ENCODE results near the gene SOS2.
A peak's percentile ranks its signal among the peaks of the same experiment; 100 is the strongest.
"Not testable (repeated sequence)": the region's sequence is repeated elsewhere in the genome, so short reads cannot be mapped to it uniquely, and the experiment has no call there.

Gene SOS2

DNA sequence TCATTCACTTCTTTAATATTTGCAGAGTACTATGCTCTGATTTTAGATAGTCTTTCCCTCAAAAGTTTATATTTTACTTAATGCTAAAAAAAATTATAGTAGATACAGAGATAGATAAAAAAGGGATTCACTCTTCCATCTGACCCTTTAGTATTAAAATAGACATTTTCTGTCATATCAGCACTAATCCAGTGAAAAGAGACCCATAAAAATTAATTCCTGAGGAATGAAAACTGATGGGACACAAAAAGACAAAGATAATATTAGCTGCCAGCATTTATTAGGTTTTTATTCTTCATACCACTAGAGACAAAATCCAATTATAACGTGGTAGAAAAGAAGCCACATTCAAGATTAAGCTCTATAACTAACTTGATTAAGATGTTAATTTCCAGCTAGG, 45.3 kb downstream of the SOS2 start:
- 100% methylated on average over 1 of the region's 1 CpG for WGBS

DNA sequence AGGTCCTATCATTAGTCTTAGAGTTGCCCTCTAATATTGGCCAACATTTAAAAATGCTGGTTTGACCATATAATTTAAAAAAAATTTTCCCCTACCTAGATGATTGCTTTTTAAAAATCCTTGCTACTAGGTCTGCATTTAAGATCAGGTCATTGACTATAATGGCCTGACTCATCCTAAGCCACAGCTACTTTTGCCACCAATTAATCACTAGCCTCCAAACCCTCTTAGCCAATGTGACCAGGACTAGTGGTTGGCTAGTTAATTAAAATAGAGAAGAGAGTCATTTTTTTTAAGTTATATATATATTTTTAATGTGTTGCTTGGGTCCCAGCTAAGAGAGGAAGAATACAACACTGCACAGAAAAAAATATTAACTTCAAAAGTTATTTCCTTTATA, 57.5 kb downstream of the SOS2 start:
- Histone ChIP-seq H3K23ac (ENCODE audit: low read length in 2 of 2) (no peak overlapping the region), H3K4me3 (ENCODE audit: insufficient read depth in 1 of 2, low read depth in 1 of 2, low read length in 2 of 2) (no peak overlapping the region), H2AFZ (ENCODE audit: low read depth, low read length) (no peak overlapping the region), H4K91ac (ENCODE audit: low read length) (no peak overlapping the region), H2BK15ac (ENCODE audit: low read depth, poor library complexity, severe bottlenecking) (no peak overlapping the region), H3K27ac (ENCODE audit: low read length, poor library complexity, severe bottlenecking) (no peak overlapping the region), H3K36me3 (ENCODE audit: control insufficient read depth in 1 of 2, insufficient read depth in 2 of 2, low read depth in 1 of 2, low read length in 2 of 2) (peaks cover 7 to 39% of the 10 kb centered on the region in 2 experiments), H2BK120ac (ENCODE audit: low read depth, low read length) (no peak overlapping the region), H3K4ac (ENCODE audit: low read depth in 1 of 2, low read length in 2 of 2) (no peak overlapping the region), H3K79me1 (replicated peaks; ENCODE audit: low read length, poor library complexity, severe bottlenecking) (no peaks in the 10 kb centered on the region), H2AK5ac (ENCODE audit: low read length, severe bottlenecking) (no peak overlapping the region), H2BK12ac (ENCODE audit: low read length in 2 of 2) (no peak overlapping the region), H3K14ac (ENCODE audit: low read length in 2 of 2) (no peak overlapping the region), H4K8ac (ENCODE audit: low read length) (no peak overlapping the region), H3K9ac (ENCODE audit: low read length) (no peak overlapping the region), H2BK5ac (ENCODE audit: low read depth, low read length, poor library complexity, severe bottlenecking) (no peak overlapping the region), H3K4me1 (ENCODE audit: control insufficient read depth, insufficient read depth, low read depth, low read length) (no peaks in the 10 kb centered on the region), H3K4me2 (ENCODE audit: low read length, poor library complexity, severe bottlenecking) (no peak overlapping the region), H3K18ac (ENCODE audit: low read depth in 1 of 2, low read length in 2 of 2) (no peak overlapping the region), H3K9me3 (ENCODE audit: control insufficient read depth, low read length) (no peaks in the 10 kb centered on the region), H3K27me3 (ENCODE audit: control insufficient read depth in 1 of 2, insufficient read depth in 1 of 2, low read length in 2 of 2) (no peaks in the 10 kb centered on the region)
- DNase-seq = peak; percentile 10

More for the DNA sequence above, 45.3 kb downstream of the SOS2 start:
- Histone ChIP-seq H3K18ac (ENCODE audit: low read depth in 1 of 2, low read length in 2 of 2) (no peak overlapping the region), H4K8ac (ENCODE audit: low read length) (no peak overlapping the region), H3K79me1 (replicated peaks; ENCODE audit: low read length, poor library complexity, severe bottlenecking) (peaks cover 13% of the 10 kb centered on the region), H2AFZ (ENCODE audit: low read depth, low read length) (no peak overlapping the region), H2AK5ac (ENCODE audit: low read length, severe bottlenecking) (no peak overlapping the region), H3K4me2 (ENCODE audit: low read length, poor library complexity, severe bottlenecking) (no peak overlapping the region), H3K9ac (ENCODE audit: low read length) (no peak overlapping the region), H3K4me1 (ENCODE audit: control insufficient read depth, insufficient read depth, low read depth, low read length) (no peaks in the 10 kb centered on the region), H4K91ac (ENCODE audit: low read length) (no peak overlapping the region), H3K4ac (ENCODE audit: low read depth in 1 of 2, low read length in 2 of 2) (no peak overlapping the region), H2BK5ac (ENCODE audit: low read depth, low read length, poor library complexity, severe bottlenecking) (no peak overlapping the region), H2BK15ac (ENCODE audit: low read depth, poor library complexity, severe bottlenecking) (no peak overlapping the region), H3K14ac (ENCODE audit: low read length in 2 of 2) (no peak overlapping the region), H3K27ac (ENCODE audit: low read length, poor library complexity, severe bottlenecking) (no peak overlapping the region), H3K27me3 (ENCODE audit: control insufficient read depth in 1 of 2, insufficient read depth in 1 of 2, low read length in 2 of 2) (no peaks in the 10 kb centered on the region), H2BK120ac (ENCODE audit: low read depth, low read length) (no peak overlapping the region), H3K4me3 (ENCODE audit: insufficient read depth in 1 of 2, low read depth in 1 of 2, low read length in 2 of 2) (no peak overlapping the region), H3K36me3 (ENCODE audit: control insufficient read depth in 1 of 2, insufficient read depth in 2 of 2, low read depth in 1 of 2, low read length in 2 of 2) (peaks cover 12 to 64% of the 10 kb centered on the region in 2 experiments), H3K9me3 (ENCODE audit: control insufficient read depth, low read length) (no peaks in the 10 kb centered on the region), H2BK12ac (ENCODE audit: low read length in 2 of 2) (no peak overlapping the region), H3K23ac (ENCODE audit: low read length in 2 of 2) (no peak overlapping the region)
- DNase-seq = no peak

DNA sequence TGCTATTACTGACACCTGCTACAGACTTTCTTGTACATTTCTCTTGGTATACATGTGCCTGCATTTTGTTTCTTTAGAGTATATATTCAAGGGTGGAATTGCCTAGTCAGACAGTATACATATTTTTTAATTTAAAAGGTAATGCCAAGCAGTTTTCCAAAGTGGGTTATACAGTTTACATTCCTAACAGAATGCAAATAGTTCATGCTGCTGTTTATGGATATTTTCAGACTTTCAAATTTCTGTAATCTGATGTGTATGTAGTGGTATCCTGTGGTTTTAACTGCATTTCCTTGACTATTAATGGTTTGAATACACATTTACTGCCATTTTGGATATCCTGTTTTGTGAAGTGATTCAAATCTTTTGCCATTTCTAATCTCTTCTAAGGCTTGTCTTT, 59.5 kb downstream of the SOS2 start:
- Histone ChIP-seq H3K36me3 (ENCODE audit: control insufficient read depth in 1 of 2, insufficient read depth in 2 of 2, low read depth in 1 of 2, low read length in 2 of 2) (peaks cover 5 to 22% of the 10 kb centered on the region in 2 experiments), H2BK5ac (ENCODE audit: low read depth, low read length, poor library complexity, severe bottlenecking) (no peak overlapping the region), H2AFZ (ENCODE audit: low read depth, low read length) (no peak overlapping the region), H3K23ac (ENCODE audit: low read length in 2 of 2) (no peak overlapping the region), H3K9me3 (ENCODE audit: control insufficient read depth, low read length) (no peaks in the 10 kb centered on the region), H2AK5ac (ENCODE audit: low read length, severe bottlenecking) (no peak overlapping the region), H3K27ac (ENCODE audit: low read length, poor library complexity, severe bottlenecking) (no peak overlapping the region), H3K27me3 (ENCODE audit: control insufficient read depth in 1 of 2, insufficient read depth in 1 of 2, low read length in 2 of 2) (no peaks in the 10 kb centered on the region), H2BK15ac (ENCODE audit: low read depth, poor library complexity, severe bottlenecking) (no peak overlapping the region), H2BK12ac (ENCODE audit: low read length in 2 of 2) (no peak overlapping the region), H3K18ac (ENCODE audit: low read depth in 1 of 2, low read length in 2 of 2) (no peak overlapping the region), H2BK120ac (ENCODE audit: low read depth, low read length) (no peak overlapping the region), H3K4me3 (ENCODE audit: insufficient read depth in 1 of 2, low read depth in 1 of 2, low read length in 2 of 2) (no peak overlapping the region), H3K4me1 (ENCODE audit: control insufficient read depth, insufficient read depth, low read depth, low read length) (no peaks in the 10 kb centered on the region), H3K14ac (ENCODE audit: low read length in 2 of 2) (no peak overlapping the region), H3K9ac (ENCODE audit: low read length) (no peak overlapping the region), H3K4me2 (ENCODE audit: low read length, poor library complexity, severe bottlenecking) (no peak overlapping the region), H4K91ac (ENCODE audit: low read length) (no peak overlapping the region), H3K4ac (ENCODE audit: low read depth in 1 of 2, low read length in 2 of 2) (no peak overlapping the region), H3K79me1 (replicated peaks; ENCODE audit: low read length, poor library complexity, severe bottlenecking) (peaks cover 1% of the 10 kb centered on the region), H4K8ac (ENCODE audit: low read length) (no peak overlapping the region)
- DNase-seq = no peak

DNA sequence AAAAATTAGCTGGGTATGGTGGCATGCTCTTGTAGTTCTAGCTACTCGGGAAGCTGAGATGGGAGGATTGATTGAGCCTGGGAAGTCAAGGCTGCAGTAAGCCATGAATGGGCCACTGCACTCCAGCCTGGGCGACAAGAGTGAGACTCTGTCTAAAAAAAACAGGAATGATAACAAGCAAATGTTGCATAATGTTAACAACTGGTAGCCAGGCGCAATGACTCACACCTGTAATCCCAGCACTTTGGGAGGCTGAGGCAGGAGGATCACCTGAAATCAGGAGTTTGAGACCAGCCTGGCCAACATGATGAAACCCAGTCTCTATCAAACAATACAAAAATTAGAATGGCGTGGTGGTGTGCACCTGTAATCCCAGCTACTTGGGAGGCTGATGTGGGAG, 64.0 kb downstream of the SOS2 start:
- not testable (repeated sequence) for DNase-seq; H3K79me1 ChIP-seq (replicated peaks; ENCODE audit: low read length, poor library complexity, severe bottlenecking)
- 92% methylated on average over 4 of the region's 4 CpGs for WGBS

More for the DNA sequence above, 64.0 kb downstream of the SOS2 start:
- H2BK12ac ChIP-seq (ENCODE audit: low read length in 2 of 2); H3K4me2 ChIP-seq (ENCODE audit: low read length, poor library complexity, severe bottlenecking); H3K36me3 ChIP-seq (ENCODE audit: control insufficient read depth in 1 of 2, insufficient read depth in 2 of 2, low read depth in 1 of 2, low read length in 2 of 2); H2AK5ac ChIP-seq (ENCODE audit: low read length, severe bottlenecking); H3K9ac ChIP-seq (ENCODE audit: low read length); H2AFZ ChIP-seq (ENCODE audit: low read depth, low read length); H2BK15ac ChIP-seq (ENCODE audit: low read depth, poor library complexity, severe bottlenecking); H3K27me3 ChIP-seq (ENCODE audit: control insufficient read depth in 1 of 2, insufficient read depth in 1 of 2, low read length in 2 of 2); H3K4me3 ChIP-seq (ENCODE audit: insufficient read depth in 1 of 2, low read depth in 1 of 2, low read length in 2 of 2); H4K91ac ChIP-seq (ENCODE audit: low read length); H3K27ac ChIP-seq (ENCODE audit: low read length, poor library complexity, severe bottlenecking); H3K18ac ChIP-seq (ENCODE audit: low read depth in 1 of 2, low read length in 2 of 2); H3K23ac ChIP-seq (ENCODE audit: low read length in 2 of 2); H2BK120ac ChIP-seq (ENCODE audit: low read depth, low read length); H3K9me3 ChIP-seq (ENCODE audit: control insufficient read depth, low read length); H3K14ac ChIP-seq (ENCODE audit: low read length in 2 of 2); H2BK5ac ChIP-seq (ENCODE audit: low read depth, low read length, poor library complexity, severe bottlenecking); H4K8ac ChIP-seq (ENCODE audit: low read length); H3K4ac ChIP-seq (ENCODE audit: low read depth in 1 of 2, low read length in 2 of 2); H3K4me1 ChIP-seq (ENCODE audit: control insufficient read depth, insufficient read depth, low read depth, low read length): not testable (repeated sequence)

All from mesenchymal stem cell (in vitro differentiated cells and primary cell).